Esophagus (tissue), 2 donors: ENCODE data around the gene SLCO4A1. TPM values are rescaled to one million over a fixed set of nuclear protein-coding genes. Genes with fewer than 3 reads are reported as not detected.

Experiments
- H3K27ac ChIP-seq, 2 donors: one replicate each; pipeline ENCODE4 v1.5.1; 2013; ENCODE audit warnings: low read depth in 2 of 2, mild to moderate bottlenecking in 2 of 2, inconsistent platforms in 1 of 2, low read length in 1 of 2, moderate library complexity in 1 of 2
- H3K27me3 ChIP-seq, 2 donors: one replicate each; pipeline ENCODE4 v1.6.1; 2013; ENCODE audit warnings: low read length in 2 of 2, control low read depth in 1 of 2, mild to moderate bottlenecking in 1 of 2; ENCODE audit not compliant: insufficient read depth in 2 of 2, control insufficient read depth in 1 of 2
- H3K36me3 ChIP-seq, 2 donors: one replicate each; pipeline ENCODE4 v1.6.1; 2013; ENCODE audit warnings: low read length in 1 of 2; ENCODE audit not compliant: control insufficient read depth in 2 of 2, insufficient read depth in 2 of 2
- H3K4me1 ChIP-seq, 2 donors: one replicate each; pipeline ENCODE4 v1.6.1; 2013; ENCODE audit warnings: low read length in 1 of 2; ENCODE audit not compliant: control insufficient read depth in 2 of 2, insufficient read depth in 2 of 2
- H3K4me3 ChIP-seq, 2 donors: one replicate each; pipeline ENCODE4 v1.5.1; 2013; ENCODE audit warnings: low read length in 2 of 2, mild to moderate bottlenecking in 2 of 2, low read depth in 1 of 2, moderate library complexity in 1 of 2
- H3K9me3 ChIP-seq, 2 donors: one replicate each; pipeline ENCODE4 v1.6.1; 2013; ENCODE audit warnings: mild to moderate bottlenecking in 2 of 2, low read depth in 1 of 2, low read length in 1 of 2, moderate library complexity in 1 of 2; ENCODE audit not compliant: control insufficient read depth in 2 of 2, insufficient read depth in 1 of 2
- WGBS, 2 donors: extraction: QIAGEN DNeasy Blood & Tissue Kit; methylation state at CpG; one replicate each; pipeline ENCODE4 v1.1.7; 2013; 5-methylcytosine and 5-hydroxymethylcytosine counted together
- polyA plus RNA-seq, 2 donors: library from polyadenylated mRNA; stranded (reverse); fragments of 200-250 nt; gene quantifications; one replicate each; pipeline ENCODE4 v1.2.3, GENCODE V29; 2013
- donor health status: healthy with polysubstance abuse.
- donor health status: Bipolar disorder and iron deficiency.

SLCO4A1 gene
- polyA plus RNA-seq, 2 donors: 12.5 to 29.3 TPM

GRCh38 chr20:62621251-62622110 is 20.8 kb upstream of the SLCO4A1 start:
- peak overlapping the region in 1 of 2 donors; percentile 10 for H3K4me3 ChIP-seq
- 72 to 79% methylated on average over 33 to 34 of the region's 34 CpGs for WGBS, 2 donors

GRCh38 chr20:62622178-62622876 is 20.0 kb upstream of the SLCO4A1 start:
- 84 to 87% methylated on average over 25 of the region's 25 CpGs for WGBS, 2 donors
- H3K27ac ChIP-seq: peak overlapping the region; percentile 92 to 95
- no peaks in the 10 kb centered on the region for H3K36me3 ChIP-seq
- H3K9me3 ChIP-seq: no peaks in the 10 kb centered on the region
- no peak overlapping the region for H3K4me3 ChIP-seq
- H3K4me1 ChIP-seq: peaks cover 0 to 38% of the 10 kb centered on the region in 2 donors
- H3K27me3 ChIP-seq: no peaks in the 10 kb centered on the region

More at GRCh38 chr20:62621251-62622110, 20.8 kb upstream of the SLCO4A1 start:
- Histone ChIP-seq H3K9me3 (no peaks in the 10 kb centered on the region), H3K36me3 (no peaks in the 10 kb centered on the region), H3K27me3 (no peaks in the 10 kb centered on the region), H3K4me1 (peaks cover 0 to 43% of the 10 kb centered on the region in 2 donors), H3K27ac (peak overlapping the region in 1 of 2 donors; percentile 18)

- WGBS, 2 donors: 73 to 76% methylated on average over 25 to 29 of the region's 29 CpGs
- H3K4me1 ChIP-seq: peaks cover 0 to 38% of the 10 kb centered on the region in 2 donors
- peak overlapping the region; percentile 92 to 95 for H3K27ac ChIP-seq
- no peaks in the 10 kb centered on the region for H3K36me3 ChIP-seq
- H3K9me3 ChIP-seq: no peaks in the 10 kb centered on the region
- no peaks in the 10 kb centered on the region for H3K27me3 ChIP-seq
- H3K4me3 ChIP-seq: peak overlapping the region in 1 of 2 donors; percentile 6
Observed at GRCh38 chr20:62622877-62623487, 19.3 kb upstream of the SLCO4A1 start.

- H3K27ac ChIP-seq: peak overlapping the region; percentile 92 to 95
- 12% methylated on average over 23 of the region's 23 CpGs for WGBS, 2 donors
Observed at GRCh38 chr20:62623488-62624324, 18.6 kb upstream of the SLCO4A1 start.

GRCh38 chr20:62624325-62624690 is 18.0 kb upstream of the SLCO4A1 start:
- 61 to 65% methylated on average over 9 of the region's 9 CpGs for WGBS, 2 donors
- H3K9me3 ChIP-seq: no peaks in the 10 kb centered on the region
- peak overlapping the region; percentile 92 to 95 for H3K27ac ChIP-seq
- no peak overlapping the region for H3K4me3 ChIP-seq
- H3K4me1 ChIP-seq: peaks cover 0 to 35% of the 10 kb centered on the region in 2 donors
- H3K36me3 ChIP-seq: no peaks in the 10 kb centered on the region
- no peaks in the 10 kb centered on the region for H3K27me3 ChIP-seq

More at GRCh38 chr20:62623488-62624324, 18.6 kb upstream of the SLCO4A1 start:
- Histone ChIP-seq H3K27me3 (no peaks in the 10 kb centered on the region), H3K9me3 (no peaks in the 10 kb centered on the region), H3K36me3 (no peaks in the 10 kb centered on the region), H3K4me1 (peaks cover 0 to 35% of the 10 kb centered on the region in 2 donors), H3K4me3 (peak overlapping the region in 1 of 2 donors; percentile 6)

- no peak overlapping the region for H3K4me3 ChIP-seq
- H3K9me3 ChIP-seq: no peaks in the 10 kb centered on the region
- peak overlapping the region; percentile 92 to 95 for H3K27ac ChIP-seq
- no peaks in the 10 kb centered on the region for H3K27me3 ChIP-seq
- no peaks in the 10 kb centered on the region for H3K36me3 ChIP-seq
- WGBS, 2 donors: 85 to 86% methylated on average over 32 of the region's 32 CpGs
- peaks cover 0 to 35% of the 10 kb centered on the region in 2 donors for H3K4me1 ChIP-seq
Observed at GRCh38 chr20:62624719-62625453, 17.4 kb upstream of the SLCO4A1 start.

GRCh38 chr20:62625516-62625915 is 16.8 kb upstream of the SLCO4A1 start:
- WGBS, 2 donors: 89 to 92% methylated on average over 21 of the region's 21 CpGs
- Histone ChIP-seq H3K9me3 (no peaks in the 10 kb centered on the region), H3K27ac (no peak overlapping the region), H3K27me3 (no peaks in the 10 kb centered on the region), H3K4me3 (no peak overlapping the region), H3K36me3 (no peaks in the 10 kb centered on the region), H3K4me1 (peaks cover 0 to 35% of the 10 kb centered on the region in 2 donors)

- Histone ChIP-seq H3K9me3 (no peaks in the 10 kb centered on the region), H3K4me3 (no peak overlapping the region), H3K36me3 (no peaks in the 10 kb centered on the region), H3K27ac (no peak overlapping the region), H3K27me3 (no peaks in the 10 kb centered on the region), H3K4me1 (peaks cover 0 to 35% of the 10 kb centered on the region in 2 donors)
- WGBS, 2 donors: 86 to 91% methylated on average over 19 to 20 of the region's 20 CpGs
Observed at GRCh38 chr20:62625921-62626547, 16.3 kb upstream of the SLCO4A1 start.
